HEK293 (cell line): ENCODE measurements around the gene TAF11L2.
"Not testable (repeated sequence)": the region's sequence is repeated elsewhere in the genome, so short reads cannot be mapped to it uniquely, and the experiment has no call there.

Source experiments
- CTCF ChIA-PET: fragments of 350-600 bp; formaldehyde crosslinking; extraction: SDS; loops from one replicate; lab custom pipeline; 2021; ENCODE audit warnings: antibody characterized with exemption; lab: Yijun Ruan, JAX
- POLR2A ChIA-PET: fragments of 300-600 bp; formaldehyde crosslinking; extraction: SDS; loops from one replicate; lab custom pipeline; 2020; ENCODE audit warnings: antibody characterized with exemption, inconsistent platforms; lab: Yijun Ruan, JAX
- H3K27ac ChIP-seq: fragments of 200-500 bp; sonication (Bioruptor generic); 2 replicates; pipeline ENCODE4 v1.5.1; 2014; ENCODE audit warnings: low read depth, low read length, control low read depth, inconsistent platforms; ENCODE audit errors: extremely low read depth
- H3K36me3 ChIP-seq, 2 experiments: fragments of 200-500 bp in 1 of 2; sonication (Bioruptor generic) in 1 of 2; 1 replicate in 1 of 2; 2 replicates in 1 of 2; pipeline ENCODE4 v1.5.1; 2014 to 2017; ENCODE audit warnings: inconsistent platforms in 2 of 2, low read length in 2 of 2; ENCODE audit not compliant: control insufficient read depth in 2 of 2, insufficient read depth in 1 of 2
- H3K4me1 ChIP-seq: fragments of 200-500 bp; sonication (Bioruptor generic); 2 replicates; pipeline ENCODE4 v1.5.1; 2014; ENCODE audit warnings: mild to moderate bottlenecking, low read length, inconsistent platforms; ENCODE audit not compliant: control insufficient read depth, insufficient read depth
- H3K4me3 ChIP-seq: 2 replicates; pipeline ENCODE4 v1.5.1; 2011; ENCODE audit warnings: low read depth, mild to moderate bottlenecking, control low read depth, low read length, moderate library complexity
- H3K9me3 ChIP-seq: fragments of 200-500 bp; sonication (Bioruptor generic); 2 replicates; pipeline ENCODE4 v1.5.1; 2014; ENCODE audit warnings: low read depth, low read length, inconsistent platforms; ENCODE audit not compliant: control insufficient read depth, insufficient read depth
- HOXD13 ChIP-seq: sonication (generic); formaldehyde crosslinking; IDR thresholded peaks from 2 replicates; pipeline ENCODE4 v1.8.0; 2022; ENCODE audit warnings: missing genetic modification reagents, borderline replicate concordance
- KLF16 ChIP-seq: fragments of 450-650 bp; formaldehyde crosslinking; IDR thresholded peaks from 2 replicates; pipeline ENCODE4 v1.5.1; 2017; ENCODE audit warnings: missing biosample characterization, missing genetic modification characterization
- OSR2 ChIP-seq: fragments of 450-650 bp; formaldehyde crosslinking; IDR thresholded peaks from 2 replicates; pipeline ENCODE4 v1.5.1; 2016; ENCODE audit warnings: missing biosample characterization, missing genetic modification characterization
- PATZ1 ChIP-seq: fragments of 450-650 bp; formaldehyde crosslinking; IDR thresholded peaks from 2 replicates; pipeline ENCODE4 v1.5.1; 2016; ENCODE audit warnings: missing biosample characterization, missing genetic modification characterization
- SETDB1 ChIP-seq: IDR thresholded peaks from one replicate; pipeline ENCODE4 v1.6.1; 2017; ENCODE audit warnings: mild to moderate bottlenecking, low read length, moderate library complexity, mixed read lengths; ENCODE audit not compliant: insufficient read length
- TRIM28 ChIP-seq: IDR thresholded peaks from 2 replicates; pipeline ENCODE4 v1.6.1; 2011; ENCODE audit warnings: low read length, control low read depth, borderline replicate concordance
- ZBTB49 ChIP-seq: fragments of 450-650 bp; formaldehyde crosslinking; IDR thresholded peaks from 2 replicates; pipeline ENCODE4 v1.5.1; 2016; ENCODE audit warnings: missing biosample characterization, missing genetic modification characterization, low read depth
- ZBTB7A ChIP-seq: fragments of 450-650 bp; formaldehyde crosslinking; IDR thresholded peaks from 2 replicates; pipeline ENCODE4 v1.5.1; 2016; ENCODE audit warnings: low read depth, missing biosample characterization, missing genetic modification characterization
- ZFP3 ChIP-seq: fragments of 450-650 bp; formaldehyde crosslinking; IDR thresholded peaks from 2 replicates; pipeline ENCODE4 v1.5.1; 2016; ENCODE audit warnings: low read depth, missing biosample characterization, missing genetic modification characterization
- ZNF112 ChIP-seq: fragments of 450-650 bp; formaldehyde crosslinking; IDR thresholded peaks from 2 replicates; pipeline ENCODE4 v1.5.0; 2017; ENCODE audit warnings: missing biosample characterization, missing genetic modification characterization
- ZNF114 ChIP-seq: fragments of 450-650 bp; formaldehyde crosslinking; IDR thresholded peaks from 2 replicates; pipeline ENCODE4 v1.5.0; 2017; ENCODE audit warnings: missing biosample characterization, missing genetic modification characterization
- ZNF138 ChIP-seq: fragments of 450-650 bp; formaldehyde crosslinking; IDR thresholded peaks from 2 replicates; pipeline ENCODE4 v1.5.1; 2016; ENCODE audit warnings: missing biosample characterization, missing genetic modification characterization, borderline replicate concordance
- ZNF292 ChIP-seq: fragments of 450-650 bp; formaldehyde crosslinking; IDR thresholded peaks from 2 replicates; pipeline ENCODE4 v1.5.1; 2016; ENCODE audit warnings: low read depth, missing biosample characterization, missing genetic modification characterization, borderline replicate concordance
- ZNF391 ChIP-seq: fragments of 450-650 bp; formaldehyde crosslinking; IDR thresholded peaks from 2 replicates; pipeline ENCODE4 v1.5.1; 2016; ENCODE audit warnings: low read depth, missing biosample characterization, missing genetic modification characterization, borderline replicate concordance
- ZNF555 ChIP-seq: fragments of 450-650 bp; formaldehyde crosslinking; conservative IDR thresholded peaks from 2 replicates; pipeline ENCODE4 v1.5.1; 2017; ENCODE audit warnings: missing biosample characterization, mild to moderate bottlenecking, missing genetic modification characterization, inconsistent platforms
- ZNF561 ChIP-seq: fragments of 450-650 bp; IDR thresholded peaks from 2 replicates; pipeline ENCODE4 v1.5.1; 2018; ENCODE audit warnings: missing biosample characterization, missing genetic modification characterization, borderline replicate concordance
- ZNF621 ChIP-seq: fragments of 450-650 bp; formaldehyde crosslinking; IDR thresholded peaks from 2 replicates; pipeline ENCODE4 v1.5.1; 2017; ENCODE audit warnings: missing biosample characterization, missing genetic modification characterization
- ZNF626 ChIP-seq: fragments of 450-650 bp; sonication (Bioruptor Pico); formaldehyde crosslinking; IDR thresholded peaks from 2 replicates; pipeline ENCODE4 v1.5.1; 2018; ENCODE audit warnings: missing biosample characterization, missing genetic modification characterization, inconsistent platforms
- ZNF645 ChIP-seq: fragments of 450-650 bp; formaldehyde crosslinking; IDR thresholded peaks from 2 replicates; pipeline ENCODE4; 2016; ENCODE audit warnings: missing biosample characterization, missing genetic modification characterization
- ZNF768 ChIP-seq: fragments of 450-650 bp; formaldehyde crosslinking; IDR thresholded peaks from 2 replicates; pipeline ENCODE4 v1.5.1; 2018; ENCODE audit warnings: missing biosample characterization, mild to moderate bottlenecking, missing genetic modification characterization
- ZSCAN23 ChIP-seq: fragments of 450-650 bp; formaldehyde crosslinking; IDR thresholded peaks from 2 replicates; pipeline ENCODE4 v1.5.1; 2016; ENCODE audit warnings: missing biosample characterization, missing genetic modification characterization

TAF11L2 gene

GRCh38 chr5:17470064-17470463 lies 28.0 kb upstream of the TAF11L2 start (continued):
- TF ChIP-seq ZFP3 (no peak), ZBTB49 (tag by site-specific recombination) (no peak), ZNF626 (tag by site-specific recombination) (no peak), ZNF391 (tag by site-specific recombination) (no peak), ZSCAN23 (tag by site-specific recombination) (no peak), ZNF112 (tag by site-specific recombination) (no peak), ZNF114 (tag by site-specific recombination) (no peak), SETDB1 (no peak)
- TF ChIP-seq, all 188 proteins: peak for 0

GRCh38 chr5:17475064-17475463 lies 23.0 kb upstream of the TAF11L2 start:
- CTCF ChIA-PET, H3K4me1 ChIP-seq, H3K9me3 ChIP-seq, H3K36me3 ChIP-seq, H3K27ac ChIP-seq, POLR2A ChIA-PET, H3K4me3 ChIP-seq: not testable (repeated sequence)

- Histone ChIP-seq H3K9me3 (no peaks in the 10 kb centered on the region), H3K4me3 (no peak overlapping the region)
- CTCF ChIA-PET: no interaction called here
- POLR2A ChIA-PET: no interaction called here
- TF ChIP-seq ZNF621 (tag by site-specific recombination): no peak
- TF ChIP-seq HOXD13: no peak
- TF ChIP-seq TRIM28: no peak
- TF ChIP-seq, all 188 proteins: peak for 0
- H3K27ac ChIP-seq: no peak overlapping the region
- H3K36me3 ChIP-seq: no peaks in the 10 kb centered on the region
- H3K4me1 ChIP-seq: no peaks in the 10 kb centered on the region
These were observed 21.0 kb upstream of the TAF11L2 start for GRCh38 chr5:17477043-17477442.

- Histone ChIP-seq H3K4me3 (no peak overlapping the region), H3K36me3 (no peaks in the 10 kb centered on the region), H3K4me1 (no peaks in the 10 kb centered on the region), H3K9me3 (no peaks in the 10 kb centered on the region), H3K27ac (no peak overlapping the region)
- CTCF ChIA-PET: interaction anchor here (0.6 kb wide), 1 partner anchor 168 kb away, joined by 4 read pairs; no protein-coding TSS in a partner anchor
- no peak for TF ChIP-seq KLF16 (tag by site-specific recombination)
- peak; percentile 38; the same call in 1 of the 2 replicates for TF ChIP-seq OSR2
- TF ChIP-seq, all 188 proteins: peak for 1
- POLR2A ChIA-PET: no interaction called here
These were observed 20.3 kb upstream of the TAF11L2 start for GRCh38 chr5:17477573-17478265.

- no peaks in the 10 kb centered on the region for H3K36me3 ChIP-seq
- H3K4me1 ChIP-seq: no peaks in the 10 kb centered on the region
- ChIA-PET CTCF (interaction anchor here (0.7 to 1.1 kb wide), 2 partner anchors 14 to 267 kb away, joined by 3 to 4 read pairs; no protein-coding TSS in a partner anchor), POLR2A (no interaction called here)
- H3K9me3 ChIP-seq: no peaks in the 10 kb centered on the region
- H3K4me3 ChIP-seq: no peak overlapping the region
- no peak overlapping the region for H3K27ac ChIP-seq
- no peak for TF ChIP-seq PATZ1 (tag by site-specific recombination)
- no peak for TF ChIP-seq ZNF768 (tag by site-specific recombination)
- TF ChIP-seq HOXD13: no peak
- no peak for TF ChIP-seq ZNF292 (tag by site-specific recombination)
- TF ChIP-seq ZNF645 (tag by site-specific recombination): no peak
- TF ChIP-seq ZNF555: no peak
- no peak for TF ChIP-seq ZNF138
- no peak for TF ChIP-seq ZBTB7A (tag by site-specific recombination)
- TF ChIP-seq ZNF561 (tag by site-specific recombination): no peak
- no peak for TF ChIP-seq ZNF391 (tag by site-specific recombination)
These were observed 16.7 kb upstream of the TAF11L2 start for GRCh38 chr5:17481378-17481777.
